ENCODE data around the gene IFITM10. TPM values are rescaled to one million over a fixed set of nuclear protein-coding genes. Genes with fewer than 3 reads are reported as not detected.
"Not testable (repeated sequence)": the region's sequence is repeated elsewhere in the genome, so short reads cannot be mapped to it uniquely, and the experiment has no call there.

The IFITM10 gene
- total RNA-seq, 3 donors from 2014 or later = 0.46 to 2.8 (median 1.9) TPM

DNA sequence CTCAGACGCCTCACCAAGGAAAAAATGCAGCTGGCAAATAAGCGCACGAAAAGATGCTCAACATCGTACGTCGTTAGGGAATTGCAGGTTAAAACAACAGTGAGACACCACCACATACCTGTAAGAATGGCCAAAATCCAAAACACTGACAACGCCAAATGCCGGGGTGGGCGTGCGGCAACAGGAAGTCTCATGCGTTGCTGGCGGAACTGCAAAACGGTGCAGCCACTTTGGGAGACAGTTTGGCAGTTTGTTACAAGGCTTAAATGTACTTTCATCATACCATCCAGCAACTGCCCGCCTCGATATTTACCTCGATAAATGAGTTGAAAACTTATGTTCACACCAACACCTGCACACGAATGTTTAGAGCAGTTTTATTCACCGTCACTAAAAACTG, 20.9 kb upstream of the IFITM10 start:
- DNase-seq = peak in 1 of 3 donors; percentile 19
- Histone ChIP-seq H3K9me3 (no peaks in the 10 kb centered on the region), H3K4me3 (no peak overlapping the region), H3K4me1 (ENCODE audit: low read depth) (peaks cover 8% of the 10 kb centered on the region), H3K36me3 (ENCODE audit: low read depth) (no peaks in the 10 kb centered on the region)
- intact Hi-C loops (cut with DNase I, micrococcal nuclease) = no loop called here
- TF ChIP-seq, protein P1, sequence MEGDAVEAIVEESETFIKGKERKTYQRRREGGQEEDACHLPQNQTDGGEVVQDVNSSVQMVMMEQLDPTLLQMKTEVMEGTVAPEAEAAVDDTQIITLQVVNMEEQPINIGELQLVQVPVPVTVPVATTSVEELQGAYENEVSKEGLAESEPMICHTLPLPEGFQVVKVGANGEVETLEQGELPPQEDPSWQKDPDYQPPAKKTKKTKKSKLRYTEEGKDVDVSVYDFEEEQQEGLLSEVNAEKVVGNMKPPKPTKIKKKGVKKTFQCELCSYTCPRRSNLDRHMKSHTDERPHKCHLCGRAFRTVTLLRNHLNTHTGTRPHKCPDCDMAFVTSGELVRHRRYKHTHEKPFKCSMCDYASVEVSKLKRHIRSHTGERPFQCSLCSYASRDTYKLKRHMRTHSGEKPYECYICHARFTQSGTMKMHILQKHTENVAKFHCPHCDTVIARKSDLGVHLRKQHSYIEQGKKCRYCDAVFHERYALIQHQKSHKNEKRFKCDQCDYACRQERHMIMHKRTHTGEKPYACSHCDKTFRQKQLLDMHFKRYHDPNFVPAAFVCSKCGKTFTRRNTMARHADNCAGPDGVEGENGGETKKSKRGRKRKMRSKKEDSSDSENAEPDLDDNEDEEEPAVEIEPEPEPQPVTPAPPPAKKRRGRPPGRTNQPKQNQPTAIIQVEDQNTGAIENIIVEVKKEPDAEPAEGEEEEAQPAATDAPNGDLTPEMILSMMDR (IDR thresholded peaks at IDR 0.05) = no peak
- no peak for ATAC-seq

DNA sequence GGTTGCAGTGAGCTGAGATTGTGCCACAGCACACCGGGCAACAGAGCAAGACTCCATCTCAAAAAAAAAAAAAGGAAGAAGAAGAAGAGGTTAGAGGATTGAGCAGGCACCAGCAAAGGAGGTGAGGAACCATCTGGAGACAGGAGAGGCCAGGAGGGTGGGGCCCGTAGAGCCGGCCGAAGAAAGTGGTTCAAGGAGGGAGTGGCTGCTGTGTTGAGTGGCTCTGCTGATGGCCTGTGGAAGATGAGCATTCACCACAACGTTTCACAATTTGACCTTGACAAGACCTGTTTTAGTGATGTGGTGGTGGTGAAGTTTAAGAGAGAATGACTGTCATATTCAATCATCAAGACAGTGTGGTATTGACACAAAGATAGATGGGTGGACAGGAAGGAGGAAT, 20.1 kb upstream of the IFITM10 start:
- Histone ChIP-seq H3K9me3 (no peaks in the 10 kb centered on the region), H3K4me1 (ENCODE audit: low read depth) (peaks cover 8% of the 10 kb centered on the region), H3K4me3 (no peak overlapping the region), H3K36me3 (ENCODE audit: low read depth) (no peaks in the 10 kb centered on the region)
- DNase-seq (peak in 1 of 3 donors; percentile 29), ATAC-seq (no peak)
- TF ChIP-seq, protein P1 (IDR thresholded peaks at IDR 0.05) = no peak
- intact Hi-C loops (cut with DNase I, micrococcal nuclease) = no loop called here

DNA sequence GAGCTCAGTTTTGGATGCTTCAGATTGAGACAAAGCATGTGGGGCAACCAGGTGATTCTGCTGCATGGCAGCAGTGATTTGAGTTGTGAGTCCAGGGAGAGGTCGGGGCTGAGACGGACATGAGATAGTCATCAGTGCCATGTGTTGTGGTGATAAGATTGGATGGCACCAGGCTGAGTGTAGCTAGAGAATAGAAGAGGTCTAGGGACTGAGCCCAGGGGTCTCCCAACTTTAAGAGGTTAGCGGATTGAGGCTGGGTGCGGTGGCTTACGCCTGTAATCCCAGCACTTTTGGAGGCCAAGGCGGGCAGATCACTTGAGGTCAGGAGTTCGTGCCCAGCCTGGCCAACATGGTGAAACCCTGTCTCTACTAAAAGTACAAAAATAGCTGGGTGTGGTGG, 19.7 kb upstream of the IFITM10 start:
- intact Hi-C loops (cut with DNase I, micrococcal nuclease) = no loop called here
- no peaks in the 10 kb centered on the region for H3K9me3 ChIP-seq
- H3K4me3 ChIP-seq = no peak overlapping the region
- peaks cover 8% of the 10 kb centered on the region for H3K4me1 ChIP-seq (ENCODE audit: low read depth)
- no peak for ATAC-seq
- DNase-seq = no peak
- TF ChIP-seq, protein P1 (IDR thresholded peaks at IDR 0.05) = no peak
- H3K36me3 ChIP-seq (ENCODE audit: low read depth) = no peaks in the 10 kb centered on the region

- H3K4me1 ChIP-seq (ENCODE audit: low read depth); H3K9me3 ChIP-seq; H3K36me3 ChIP-seq (ENCODE audit: low read depth); intact Hi-C loops (cut with DNase I, micrococcal nuclease); H3K4me3 ChIP-seq: not testable (repeated sequence)
- DNase-seq (peak in 2 of 3 donors; percentile 42 to 70), ATAC-seq (peak; percentile 46)
Measured at GRCh38 chr11:1769304-1769936, 19.0 kb upstream of the IFITM10 start.

GRCh38 chr11:1768141-1768469, 17.7 kb upstream of the IFITM10 start:
- ATAC-seq = no peak
- intact Hi-C loops (cut with DNase I, micrococcal nuclease) = no loop called here
- peaks cover 8% of the 10 kb centered on the region for H3K4me1 ChIP-seq (ENCODE audit: low read depth)
- H3K9me3 ChIP-seq = no peaks in the 10 kb centered on the region
- H3K36me3 ChIP-seq (ENCODE audit: low read depth) = no peaks in the 10 kb centered on the region
- DNase-seq = peak in 1 of 3 donors; percentile 17
- H3K4me3 ChIP-seq = no peak overlapping the region
- TF ChIP-seq, protein P1 (IDR thresholded peaks at IDR 0.05) = no peak

DNA sequence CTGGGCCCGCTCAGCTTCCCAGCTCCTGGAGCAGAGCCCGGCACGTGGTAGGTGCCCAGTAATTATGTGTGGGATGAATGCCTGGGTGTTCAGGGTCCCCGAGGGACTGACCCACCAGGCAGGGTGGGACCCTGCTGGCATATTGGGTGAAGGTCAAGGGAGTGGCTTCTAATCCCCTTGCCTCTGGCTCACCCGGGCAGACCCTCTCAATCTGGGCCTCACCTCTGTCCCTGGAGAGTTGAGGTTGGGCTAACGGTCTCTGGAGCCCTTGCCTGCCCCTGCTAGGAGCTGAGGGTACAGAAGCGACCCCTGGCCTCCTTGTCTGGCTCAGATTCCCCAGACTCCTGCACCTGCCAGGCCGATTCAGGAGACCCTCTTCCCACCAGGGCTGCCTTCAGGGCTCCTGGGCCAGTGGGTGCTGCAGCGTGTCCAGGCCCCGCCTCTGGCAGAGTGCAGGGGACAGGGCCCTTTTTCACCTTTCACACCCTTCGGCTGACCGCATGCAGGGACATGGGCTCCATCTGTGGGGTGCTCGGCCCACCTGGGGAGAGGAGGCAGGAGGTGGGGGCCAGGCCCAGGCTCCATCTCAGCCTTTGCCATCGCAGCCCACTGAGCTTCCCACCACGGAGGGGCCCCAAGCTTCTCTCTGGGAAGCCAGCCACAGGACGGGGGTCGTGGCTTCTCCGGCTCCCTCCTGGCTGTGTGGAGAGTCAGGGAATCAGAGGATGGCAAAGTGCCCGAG, 17.2 kb upstream of the IFITM10 start:
- no peak for ATAC-seq
- Histone ChIP-seq H3K4me1 (ENCODE audit: low read depth) (peaks cover 14% of the 10 kb centered on the region), H3K9me3 (no peaks in the 10 kb centered on the region), H3K4me3 (no peak overlapping the region), H3K36me3 (ENCODE audit: low read depth) (no peaks in the 10 kb centered on the region)
- DNase-seq = peak in 1 of 3 donors; percentile 49
- TF ChIP-seq, protein P1 (IDR thresholded peaks at IDR 0.05) = no peak
- intact Hi-C loops (cut with DNase I, micrococcal nuclease) = no loop called here
